ENCODE data around the gene PLCXD1.
"Not testable (repeated sequence)": the region's sequence is repeated elsewhere in the genome, so short reads cannot be mapped to it uniquely, and the experiment has no call there.

Gene PLCXD1

DNA sequence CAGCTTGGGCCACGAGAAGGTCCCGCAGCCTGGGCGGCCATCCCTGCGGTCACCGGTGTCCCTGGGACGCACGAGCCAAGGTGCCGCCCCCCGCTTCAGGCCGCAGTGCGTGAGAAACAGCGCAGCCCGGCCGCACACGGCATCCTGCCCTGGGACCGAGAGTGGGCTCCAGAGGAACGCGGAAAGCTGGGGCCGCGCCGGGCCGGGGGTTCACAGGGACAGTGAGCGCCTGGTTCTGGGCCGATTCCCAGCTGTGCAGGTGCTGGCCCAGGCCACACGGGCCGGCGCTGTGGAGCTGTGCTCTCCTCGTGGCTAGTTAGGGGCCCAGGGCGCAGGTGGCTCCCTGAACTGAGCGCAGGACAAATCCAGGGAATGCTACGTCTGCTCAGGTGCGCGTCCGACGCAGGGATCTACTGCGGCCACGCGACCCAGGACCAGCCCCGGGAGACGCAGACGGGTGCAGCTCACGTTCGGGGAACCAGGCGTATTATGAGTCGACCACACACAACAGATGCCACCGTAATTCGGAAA lies 63.3 kb downstream of the PLCXD1 start:
- Histone ChIP-seq H3K4me1 (ENCODE audit: control insufficient read depth in 1 of 2, insufficient read depth in 2 of 2, low read length in 2 of 2) (no peaks in the 10 kb centered on the region), H3K9me3 (ENCODE audit: control insufficient read depth in 1 of 2, low read length in 2 of 2) (no peaks in the 10 kb centered on the region), H3K36me3 (ENCODE audit: control insufficient read depth in 1 of 2, insufficient read depth in 2 of 2, low read length in 2 of 2) (peaks cover 0 to 6% of the 10 kb centered on the region in 2 donors), H3K27ac (ENCODE audit: low read length) (no peak overlapping the region), H3K4me3 (ENCODE audit: low read depth in 1 of 2, low read length in 2 of 2) (no peak overlapping the region), H3K27me3 (ENCODE audit: low read depth, low read length) (no peaks in the 10 kb centered on the region)

DNA sequence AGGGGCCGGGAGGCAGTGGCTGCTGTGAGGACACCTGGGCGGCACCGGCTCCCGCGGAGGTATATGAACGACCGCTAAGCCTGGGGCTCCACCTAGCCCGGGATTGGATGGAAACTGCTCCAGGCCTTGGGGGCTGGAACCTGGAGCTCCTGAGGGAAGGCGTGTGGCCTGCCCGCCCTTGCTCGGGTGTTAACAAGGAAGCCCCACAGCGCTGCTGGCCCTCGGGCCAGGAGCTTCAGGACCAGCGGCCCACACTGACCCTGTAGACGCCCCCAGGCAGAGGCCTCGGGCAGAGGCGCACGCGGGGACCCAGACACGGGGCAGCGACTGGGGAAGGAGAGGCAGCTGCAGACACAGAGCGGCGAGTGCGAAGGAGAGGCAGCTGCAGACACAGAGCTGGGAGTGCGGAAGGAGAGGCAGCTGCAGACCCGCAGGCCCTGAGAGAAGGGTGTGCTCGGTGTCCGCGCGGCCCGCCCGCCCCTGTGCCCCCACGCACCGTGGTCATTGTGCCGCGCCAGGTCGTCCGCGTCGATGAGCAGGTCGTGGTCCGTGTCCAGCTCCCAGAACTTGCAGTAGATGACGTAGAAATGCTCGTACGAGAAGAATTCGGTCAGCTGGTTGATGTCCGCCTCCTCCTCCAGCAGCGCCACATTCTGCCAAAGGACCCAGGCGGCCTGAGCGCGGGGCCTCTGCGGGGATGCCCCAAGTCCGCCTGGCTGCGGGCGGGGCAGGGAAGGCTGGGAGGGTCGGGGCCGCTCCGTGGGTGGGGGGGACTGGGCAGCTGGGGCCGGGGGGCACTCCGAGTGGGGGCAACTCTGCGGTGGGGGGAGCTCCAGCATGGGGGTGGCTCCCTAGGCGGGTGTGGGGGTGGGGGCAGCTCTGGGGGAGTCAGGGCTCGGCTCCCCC lies 64.1 kb downstream of the PLCXD1 start:
- Histone ChIP-seq H3K4me3 (ENCODE audit: low read depth in 1 of 2, low read length in 2 of 2) (no peak overlapping the region), H3K27me3 (ENCODE audit: low read depth, low read length) (no peaks in the 10 kb centered on the region)

DNA sequence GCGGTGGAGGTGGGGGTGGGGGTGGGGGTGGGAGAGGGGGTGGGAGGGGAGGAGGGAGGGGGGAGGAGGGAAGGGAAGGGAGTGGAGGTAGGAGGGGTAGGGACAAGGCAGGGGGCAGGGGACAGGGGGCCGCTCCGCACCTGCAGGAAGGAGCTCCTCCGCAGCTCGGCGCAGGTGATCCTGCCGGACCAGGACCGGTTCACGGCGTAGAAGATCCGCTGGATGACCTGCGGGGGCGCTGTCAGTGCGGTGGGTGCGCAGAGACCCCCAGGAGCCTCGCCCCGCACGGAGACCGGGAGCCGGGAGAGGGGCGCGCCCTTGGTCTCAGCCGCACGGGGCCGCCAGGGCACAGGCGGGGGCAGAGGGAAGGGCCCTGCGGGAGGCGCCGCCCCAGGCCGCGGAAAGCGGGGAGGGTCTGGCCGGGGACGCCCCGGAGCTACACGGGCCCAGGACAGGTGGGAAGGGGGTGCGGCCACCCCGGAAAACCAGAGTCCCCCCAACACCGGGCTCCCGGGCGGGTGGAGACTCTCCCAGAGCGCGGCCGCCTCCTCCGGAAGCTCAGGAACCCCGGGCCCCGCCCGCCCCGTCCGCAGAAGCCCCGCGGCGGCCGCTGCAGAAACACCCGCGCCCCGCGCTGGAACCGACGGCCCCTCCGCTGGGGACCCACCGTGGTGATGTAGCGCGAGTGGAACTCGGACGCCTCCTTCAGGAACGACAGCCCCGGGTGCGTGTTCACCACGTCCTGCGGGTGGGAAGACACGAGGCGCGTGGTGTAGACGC lies 65.0 kb downstream of the PLCXD1 start:
- Histone ChIP-seq H3K36me3 (ENCODE audit: control insufficient read depth in 1 of 2, insufficient read depth in 2 of 2, low read length in 2 of 2) (peaks cover 0 to 6% of the 10 kb centered on the region in 2 donors), H3K27ac (ENCODE audit: low read length) (no peak overlapping the region), H3K9me3 (ENCODE audit: control insufficient read depth in 1 of 2, low read length in 2 of 2) (no peaks in the 10 kb centered on the region), H3K4me1 (ENCODE audit: control insufficient read depth in 1 of 2, insufficient read depth in 2 of 2, low read length in 2 of 2) (no peaks in the 10 kb centered on the region), H3K27me3 (ENCODE audit: low read depth, low read length) (no peaks in the 10 kb centered on the region), H3K4me3 (ENCODE audit: low read depth in 1 of 2, low read length in 2 of 2) (no peak overlapping the region)

More for the DNA sequence above, 64.1 kb downstream of the PLCXD1 start:
- H3K9me3 ChIP-seq (ENCODE audit: control insufficient read depth in 1 of 2, low read length in 2 of 2), result no peaks in the 10 kb centered on the region
- H3K27ac ChIP-seq (ENCODE audit: low read length), result no peak overlapping the region
- H3K4me1 ChIP-seq (ENCODE audit: control insufficient read depth in 1 of 2, insufficient read depth in 2 of 2, low read length in 2 of 2), result no peaks in the 10 kb centered on the region
- peaks cover 0 to 6% of the 10 kb centered on the region in 2 donors for H3K36me3 ChIP-seq (ENCODE audit: control insufficient read depth in 1 of 2, insufficient read depth in 2 of 2, low read length in 2 of 2)

DNA sequence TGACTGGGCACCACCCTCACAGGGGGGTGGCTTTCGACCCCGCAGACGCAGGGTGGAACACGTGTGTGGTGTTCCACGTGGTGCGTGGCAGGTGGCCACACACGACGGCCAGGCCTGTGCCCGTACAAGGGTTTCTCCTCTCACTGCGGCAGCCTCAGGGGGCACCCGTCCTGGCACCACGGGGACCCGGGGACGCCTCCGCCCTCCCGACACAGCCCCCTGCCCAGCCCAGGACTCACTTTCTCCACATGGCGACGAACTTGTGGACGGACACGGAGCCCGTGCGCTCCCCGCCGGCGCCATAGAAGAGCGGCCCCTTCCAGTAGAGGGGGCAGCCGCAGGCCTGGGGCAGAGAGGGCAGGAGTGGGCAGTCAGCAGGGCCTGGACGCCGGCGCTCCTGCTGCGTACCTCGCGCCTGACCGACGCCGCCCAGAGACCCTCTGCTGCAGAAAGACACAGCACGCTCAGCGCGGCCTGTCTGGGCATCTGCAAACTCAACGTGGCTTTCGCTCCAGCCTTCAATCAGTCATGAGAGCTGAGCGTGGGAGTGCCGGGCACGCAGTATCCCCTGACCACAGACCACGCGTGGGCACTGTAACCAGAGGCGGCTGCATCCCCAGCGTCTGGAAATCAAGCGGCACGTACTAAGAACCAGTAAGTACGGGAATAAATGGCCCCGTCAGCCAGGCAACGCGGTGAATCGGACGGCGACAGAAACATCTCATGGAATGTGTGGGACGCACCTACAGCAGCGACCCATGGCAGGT lies 66.4 kb downstream of the PLCXD1 start:
- no peak overlapping the region for H3K4me3 ChIP-seq (ENCODE audit: low read depth in 1 of 2, low read length in 2 of 2)
- no peaks in the 10 kb centered on the region for H3K27me3 ChIP-seq (ENCODE audit: low read depth, low read length)
- H3K9me3 ChIP-seq (ENCODE audit: control insufficient read depth in 1 of 2, low read length in 2 of 2), result no peaks in the 10 kb centered on the region
- H3K4me1 ChIP-seq (ENCODE audit: control insufficient read depth in 1 of 2, insufficient read depth in 2 of 2, low read length in 2 of 2), result no peaks in the 10 kb centered on the region
- H3K36me3 ChIP-seq (ENCODE audit: control insufficient read depth in 1 of 2, insufficient read depth in 2 of 2, low read length in 2 of 2), result peaks cover 0 to 11% of the 10 kb centered on the region in 2 donors
- H3K27ac ChIP-seq (ENCODE audit: low read length), result no peak overlapping the region

DNA sequence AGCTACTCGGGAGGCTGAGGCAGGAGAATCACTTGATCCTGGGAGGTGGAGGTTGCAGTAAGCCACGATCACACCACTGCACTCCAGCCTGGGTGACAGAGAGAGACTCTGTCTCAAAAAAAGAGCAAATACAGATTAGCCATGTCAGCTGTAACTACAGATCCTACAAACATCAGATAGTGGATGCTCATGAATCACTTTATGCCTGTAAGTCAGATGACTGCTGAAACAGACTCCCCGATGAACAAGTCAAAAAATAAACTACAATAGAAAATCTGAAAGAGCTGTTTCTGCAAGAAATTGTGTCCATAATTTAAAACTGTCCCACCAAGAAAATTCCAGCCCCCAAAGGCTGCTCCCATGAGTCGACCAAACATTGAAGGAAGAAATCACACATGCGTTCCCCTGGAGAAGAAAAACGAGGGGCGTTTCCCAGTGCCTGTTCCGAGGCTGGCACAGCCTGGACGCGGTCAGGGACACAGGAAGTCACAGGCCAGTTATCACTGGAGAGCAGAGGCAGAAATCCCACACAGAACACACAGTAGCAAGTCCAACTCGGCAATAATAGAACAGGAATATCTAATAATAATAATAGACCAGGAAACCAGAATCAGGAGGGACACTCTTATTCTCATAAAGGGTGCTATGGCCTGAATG lies 67.4 kb downstream of the PLCXD1 start:
- H3K36me3 ChIP-seq (ENCODE audit: control insufficient read depth in 1 of 2, insufficient read depth in 2 of 2, low read length in 2 of 2), result peaks cover 0 to 12% of the 10 kb centered on the region in 2 donors
- H3K27me3 ChIP-seq (ENCODE audit: low read depth, low read length), result no peaks in the 10 kb centered on the region
- H3K4me3 ChIP-seq (ENCODE audit: low read depth in 1 of 2, low read length in 2 of 2), result no peak overlapping the region
- no peaks in the 10 kb centered on the region for H3K4me1 ChIP-seq (ENCODE audit: control insufficient read depth in 1 of 2, insufficient read depth in 2 of 2, low read length in 2 of 2)
- H3K9me3 ChIP-seq (ENCODE audit: control insufficient read depth in 1 of 2, low read length in 2 of 2), result no peaks in the 10 kb centered on the region
- H3K27ac ChIP-seq (ENCODE audit: low read length), result no peak overlapping the region

DNA sequence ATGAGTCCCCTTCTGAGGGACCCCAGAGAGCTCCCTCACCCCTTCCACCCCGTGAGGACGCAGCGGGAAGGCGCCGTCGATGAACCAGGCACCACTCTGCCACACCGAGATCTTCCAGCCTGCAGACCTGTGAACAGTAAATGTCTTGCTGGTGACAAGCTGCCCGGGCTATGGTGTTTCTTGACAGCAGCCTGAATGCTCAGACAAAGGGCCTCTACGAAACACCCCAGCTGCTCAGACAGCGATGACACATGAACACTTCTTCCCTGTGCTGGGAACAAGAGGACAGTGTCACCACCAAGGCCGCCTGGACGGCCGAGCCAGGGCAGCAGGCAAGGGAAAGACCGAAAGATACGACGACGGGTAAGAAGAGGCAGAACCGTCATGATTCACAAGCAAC lies 68.0 kb downstream of the PLCXD1 start:
- Histone ChIP-seq H3K4me3 (ENCODE audit: low read depth in 1 of 2, low read length in 2 of 2) (no peak overlapping the region), H3K27me3 (ENCODE audit: low read depth, low read length) (no peaks in the 10 kb centered on the region), H3K9me3 (ENCODE audit: control insufficient read depth in 1 of 2, low read length in 2 of 2) (no peaks in the 10 kb centered on the region), H3K36me3 (ENCODE audit: control insufficient read depth in 1 of 2, insufficient read depth in 2 of 2, low read length in 2 of 2) (peaks cover 0 to 12% of the 10 kb centered on the region in 2 donors), H3K27ac (ENCODE audit: low read length) (no peak overlapping the region), H3K4me1 (ENCODE audit: control insufficient read depth in 1 of 2, insufficient read depth in 2 of 2, low read length in 2 of 2) (no peaks in the 10 kb centered on the region)

DNA sequence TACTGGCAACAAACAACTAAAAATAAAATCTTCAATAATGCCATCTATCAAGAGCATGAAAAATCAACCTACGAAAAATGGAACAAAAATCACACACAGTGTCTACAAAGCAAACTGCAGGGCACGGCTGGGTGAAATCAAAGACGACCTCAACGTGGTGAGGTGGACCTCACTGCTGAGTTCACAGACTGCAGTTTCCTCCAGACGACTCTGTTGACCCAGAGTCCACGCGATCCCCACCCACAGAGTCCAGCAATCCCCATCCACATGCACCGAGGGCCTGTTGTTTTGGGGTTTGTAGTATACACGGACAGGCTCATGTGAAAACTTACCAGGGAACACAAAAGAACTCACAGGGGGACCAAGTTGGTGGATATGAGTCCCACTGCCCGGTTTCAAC lies 68.5 kb downstream of the PLCXD1 start:
- Histone ChIP-seq H3K36me3 (ENCODE audit: control insufficient read depth in 1 of 2, insufficient read depth in 2 of 2, low read length in 2 of 2) (peaks cover 0 to 12% of the 10 kb centered on the region in 2 donors), H3K9me3 (ENCODE audit: control insufficient read depth in 1 of 2, low read length in 2 of 2) (no peaks in the 10 kb centered on the region), H3K27ac (ENCODE audit: low read length) (no peak overlapping the region), H3K27me3 (ENCODE audit: low read depth, low read length) (no peaks in the 10 kb centered on the region), H3K4me1 (ENCODE audit: control insufficient read depth in 1 of 2, insufficient read depth in 2 of 2, low read length in 2 of 2) (no peaks in the 10 kb centered on the region), H3K4me3 (ENCODE audit: low read depth in 1 of 2, low read length in 2 of 2) (no peak overlapping the region)

DNA sequence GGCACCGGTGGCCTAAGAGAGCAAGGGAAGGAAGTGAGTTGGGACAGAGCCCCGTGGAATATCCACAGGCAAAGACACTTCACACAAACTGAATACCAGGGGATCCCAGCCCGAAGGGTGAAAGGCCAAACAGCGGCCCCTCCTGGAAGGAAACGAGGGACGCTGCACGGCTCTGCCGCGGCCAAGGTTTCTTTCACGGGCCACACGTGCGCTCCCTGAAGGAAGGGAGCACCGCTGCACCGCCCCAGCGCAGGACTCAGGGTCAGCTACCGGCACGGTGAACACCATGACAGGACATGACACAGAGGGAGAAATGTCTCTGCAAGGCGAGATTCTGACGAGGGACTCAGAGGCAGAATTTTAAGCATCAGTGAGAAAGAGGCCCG lies 69.0 kb downstream of the PLCXD1 start:
- Histone ChIP-seq H3K9me3 (ENCODE audit: control insufficient read depth in 1 of 2, low read length in 2 of 2) (no peaks in the 10 kb centered on the region), H3K4me3 (ENCODE audit: low read depth in 1 of 2, low read length in 2 of 2) (no peak overlapping the region), H3K27ac (ENCODE audit: low read length) (no peak overlapping the region), H3K27me3 (ENCODE audit: low read depth, low read length) (no peaks in the 10 kb centered on the region), H3K4me1 (ENCODE audit: control insufficient read depth in 1 of 2, insufficient read depth in 2 of 2, low read length in 2 of 2) (no peaks in the 10 kb centered on the region), H3K36me3 (ENCODE audit: control insufficient read depth in 1 of 2, insufficient read depth in 2 of 2, low read length in 2 of 2) (peaks cover 0 to 10% of the 10 kb centered on the region in 2 donors)

DNA sequence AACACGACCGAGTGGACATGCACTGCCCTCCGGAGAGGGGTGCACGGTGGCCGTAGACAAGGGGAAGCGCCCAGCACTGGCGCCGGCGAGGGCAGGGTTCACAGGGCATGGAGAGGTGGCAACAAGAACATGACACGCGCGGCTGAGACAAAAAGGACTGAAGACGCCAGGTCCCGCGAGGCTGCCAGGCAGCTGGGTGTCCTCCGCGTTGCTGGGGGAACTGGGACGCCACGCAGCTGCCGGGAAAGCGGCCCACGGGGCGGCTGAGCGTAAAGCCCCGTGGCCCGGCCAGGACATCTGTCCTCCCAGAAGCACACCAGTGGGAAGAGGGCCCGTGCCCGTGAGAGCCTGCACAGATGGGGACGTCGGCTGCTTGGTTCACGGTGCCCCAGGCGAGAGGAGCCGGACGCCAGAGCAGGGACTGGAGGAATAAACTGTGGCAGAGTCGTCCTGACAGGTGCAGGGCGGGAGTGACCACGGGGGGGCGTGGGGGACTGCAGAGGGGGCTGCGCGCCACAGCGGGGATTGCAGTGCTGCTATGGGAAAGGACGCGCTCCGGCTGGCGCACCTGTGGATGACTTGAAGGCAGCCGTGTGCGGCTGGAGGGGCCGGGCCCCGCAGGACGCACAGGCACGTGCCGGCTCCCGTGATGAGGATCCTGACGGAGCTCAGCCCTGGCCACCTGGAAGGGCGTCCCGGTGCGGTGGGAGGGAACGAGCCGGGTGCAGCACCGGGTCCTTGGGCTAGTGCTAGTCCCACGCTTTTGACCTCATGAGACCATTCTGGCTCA lies 69.5 kb downstream of the PLCXD1 start:
- H3K4me3 ChIP-seq (ENCODE audit: low read depth in 1 of 2, low read length in 2 of 2), result no peak overlapping the region
- H3K4me1 ChIP-seq (ENCODE audit: control insufficient read depth in 1 of 2, insufficient read depth in 2 of 2, low read length in 2 of 2), result no peaks in the 10 kb centered on the region
- H3K27me3 ChIP-seq (ENCODE audit: low read depth, low read length), result no peaks in the 10 kb centered on the region
- H3K9me3 ChIP-seq (ENCODE audit: control insufficient read depth in 1 of 2, low read length in 2 of 2), result no peaks in the 10 kb centered on the region
- peaks cover 0 to 6% of the 10 kb centered on the region in 2 donors for H3K36me3 ChIP-seq (ENCODE audit: control insufficient read depth in 1 of 2, insufficient read depth in 2 of 2, low read length in 2 of 2)
- no peak overlapping the region for H3K27ac ChIP-seq (ENCODE audit: low read length)

DNA sequence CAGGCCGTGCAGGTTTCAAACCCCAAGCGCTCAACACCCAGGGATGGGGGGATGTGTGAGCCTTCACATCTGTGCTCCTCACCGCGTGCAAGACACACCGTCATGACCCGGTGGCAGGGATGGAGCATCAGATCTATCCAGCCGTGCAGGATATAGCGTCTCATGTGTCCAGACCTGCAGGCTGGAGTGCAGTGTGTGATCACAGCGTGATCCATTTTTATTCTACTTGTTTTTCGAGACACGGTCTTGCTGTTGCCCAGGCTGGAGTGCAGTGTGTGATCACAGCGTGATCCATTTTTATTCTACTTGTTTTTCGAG lies 70.1 kb downstream of the PLCXD1 start:
- H3K4me1 ChIP-seq (ENCODE audit: control insufficient read depth in 1 of 2, insufficient read depth in 2 of 2, low read length in 2 of 2); H3K36me3 ChIP-seq (ENCODE audit: control insufficient read depth in 1 of 2, insufficient read depth in 2 of 2, low read length in 2 of 2); H3K27ac ChIP-seq (ENCODE audit: low read length); H3K27me3 ChIP-seq (ENCODE audit: low read depth, low read length); H3K9me3 ChIP-seq (ENCODE audit: control insufficient read depth in 1 of 2, low read length in 2 of 2); H3K4me3 ChIP-seq (ENCODE audit: low read depth in 1 of 2, low read length in 2 of 2): not testable (repeated sequence)
